M059J (cell line): Measurements from ENCODE around the gene NUTM2F. TPM values are rescaled to one million over a fixed set of nuclear protein-coding genes. Genes with fewer than 3 reads are reported as not detected.
"Not testable (repeated sequence)": the region's sequence is repeated elsewhere in the genome, so short reads cannot be mapped to it uniquely, and the experiment has no call there.

Experiments used
- DNase-seq: peaks from one replicate; pipeline ENCODE4 v3.0.0-alpha.2; 2012; ENCODE audit warnings: low read depth
- total RNA-seq: library from RNA; depleted of rRNA; stranded (reverse); fragments of >200 nt; shearing (Covaris generic); gene quantifications from 2 replicates; pipeline ENCODE4 v1.2.3, GENCODE V29; 2014; rRNA removed

NUTM2F gene
- total RNA-seq = not detected in 2 replicates

DNA sequence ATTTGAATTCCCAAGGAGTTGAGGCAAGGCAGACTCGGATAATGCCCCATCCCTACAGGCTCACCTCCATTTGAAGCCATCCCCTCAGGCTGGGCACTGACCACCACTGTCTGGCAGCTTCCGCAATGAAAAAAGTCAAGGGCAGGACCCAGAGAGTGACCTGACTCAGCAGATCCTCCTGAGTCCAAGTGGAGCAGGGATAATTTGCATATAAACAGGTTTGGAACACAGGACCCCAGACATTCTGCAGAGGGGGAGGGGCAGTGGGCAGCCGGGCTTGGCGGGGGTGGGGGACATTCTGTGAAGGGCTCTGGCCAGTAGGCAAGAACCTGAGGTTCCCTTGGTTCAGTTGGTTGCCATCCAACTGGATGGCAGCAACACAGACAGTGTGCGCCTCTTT, at the start of gene NUTM2F:
NUTM2F (minus strand) TSS at position 101 of the 400 bp plus-strand sequence; CDS start at position 80, 21 bp downstream.
- not testable (repeated sequence) for DNase-seq

GRCh38 chr9:94375197-94375596, 46.8 kb upstream of the NUTM2F start:
- peak; percentile 23 for DNase-seq

DNA sequence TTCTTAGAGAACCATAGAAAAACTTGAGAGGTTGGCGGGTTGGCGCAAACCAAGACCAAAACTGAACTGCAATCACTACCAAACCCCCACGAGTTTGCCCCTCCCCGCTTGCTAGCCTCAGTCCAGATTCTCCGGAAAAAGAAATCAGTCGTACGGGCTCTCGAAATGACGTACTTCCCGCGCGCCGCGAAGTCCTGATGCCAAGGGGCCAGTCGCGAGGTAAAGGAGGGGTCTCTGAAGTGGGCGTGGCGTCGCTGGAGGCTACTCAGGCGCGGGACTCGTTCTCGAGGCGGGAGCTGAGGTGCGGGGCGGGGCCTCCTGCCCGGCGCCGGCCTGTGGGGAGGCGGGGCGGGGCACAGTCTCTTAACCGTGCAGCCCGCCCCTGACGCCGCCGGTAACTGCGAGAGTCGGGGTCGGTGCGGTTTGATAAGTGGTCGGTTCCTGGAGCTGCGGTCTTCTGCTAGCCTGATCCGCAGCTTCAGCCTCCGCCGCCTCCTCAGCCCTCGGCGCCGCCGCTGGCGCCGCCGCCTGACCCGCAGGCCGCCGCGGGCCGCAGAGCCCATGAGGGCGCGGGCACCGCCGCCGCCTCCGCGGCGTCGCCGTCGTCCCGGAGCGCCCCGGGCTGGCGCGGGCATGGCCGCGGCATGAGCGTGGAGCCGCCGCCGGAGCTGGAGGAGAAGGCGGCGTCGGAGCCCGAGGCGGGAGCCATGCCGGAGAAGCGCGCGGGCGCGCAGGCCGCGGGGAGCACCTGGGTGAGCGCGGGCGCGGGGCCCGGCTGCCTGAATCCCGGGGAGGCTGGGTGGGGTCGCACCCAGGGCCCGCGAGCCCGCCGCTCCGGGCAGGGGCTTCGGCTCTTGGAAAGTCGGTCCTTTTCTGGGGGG, 46.0 kb upstream of the NUTM2F start:
- DNase-seq = peak; percentile 87

GRCh38 chr9:94373779-94374175, 45.3 kb upstream of the NUTM2F start:
- not testable (repeated sequence) for DNase-seq

DNA sequence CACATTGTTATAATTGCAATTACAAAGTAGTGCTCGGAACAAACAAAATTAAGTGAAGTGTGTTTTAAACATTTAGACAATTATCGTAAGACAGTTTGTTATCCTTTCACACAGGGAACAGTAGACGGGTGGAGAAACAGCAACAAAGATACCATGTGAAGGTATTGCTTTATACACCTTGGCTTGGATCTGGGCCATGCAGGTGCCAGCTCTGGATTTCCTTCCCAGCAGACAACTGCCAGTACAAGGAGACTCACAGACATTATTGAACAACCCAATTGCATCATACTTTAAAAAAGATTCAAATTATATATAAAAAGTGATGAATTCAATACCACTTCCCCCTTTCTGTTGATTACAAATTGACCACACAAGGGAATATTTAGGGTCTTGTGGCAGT, 41.8 kb upstream of the NUTM2F start:
- not testable (repeated sequence) for DNase-seq

GRCh38 chr9:94364093-94364614, 35.7 kb upstream of the NUTM2F start:
- not testable (repeated sequence) for DNase-seq

DNA sequence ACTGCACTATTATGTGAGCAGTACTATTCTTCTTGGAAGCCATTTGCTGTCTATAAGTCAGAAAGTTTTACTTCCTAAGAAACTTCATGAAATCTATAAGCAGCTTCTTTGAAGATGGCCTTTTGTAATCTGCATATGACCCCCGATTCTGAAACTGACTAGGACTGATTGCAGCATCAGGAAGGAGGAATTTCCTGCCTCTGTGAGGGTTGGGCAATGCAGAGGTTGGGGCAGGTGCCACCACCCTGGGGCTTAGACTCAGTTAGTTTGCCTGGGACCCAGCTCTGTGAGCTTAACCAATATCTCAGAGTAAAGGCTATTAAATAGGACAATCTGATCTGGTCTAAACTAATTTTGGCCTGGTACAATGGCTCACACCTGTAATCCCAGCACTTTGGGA, 28.7 kb upstream of the NUTM2F start:
- not testable (repeated sequence) for DNase-seq

DNA sequence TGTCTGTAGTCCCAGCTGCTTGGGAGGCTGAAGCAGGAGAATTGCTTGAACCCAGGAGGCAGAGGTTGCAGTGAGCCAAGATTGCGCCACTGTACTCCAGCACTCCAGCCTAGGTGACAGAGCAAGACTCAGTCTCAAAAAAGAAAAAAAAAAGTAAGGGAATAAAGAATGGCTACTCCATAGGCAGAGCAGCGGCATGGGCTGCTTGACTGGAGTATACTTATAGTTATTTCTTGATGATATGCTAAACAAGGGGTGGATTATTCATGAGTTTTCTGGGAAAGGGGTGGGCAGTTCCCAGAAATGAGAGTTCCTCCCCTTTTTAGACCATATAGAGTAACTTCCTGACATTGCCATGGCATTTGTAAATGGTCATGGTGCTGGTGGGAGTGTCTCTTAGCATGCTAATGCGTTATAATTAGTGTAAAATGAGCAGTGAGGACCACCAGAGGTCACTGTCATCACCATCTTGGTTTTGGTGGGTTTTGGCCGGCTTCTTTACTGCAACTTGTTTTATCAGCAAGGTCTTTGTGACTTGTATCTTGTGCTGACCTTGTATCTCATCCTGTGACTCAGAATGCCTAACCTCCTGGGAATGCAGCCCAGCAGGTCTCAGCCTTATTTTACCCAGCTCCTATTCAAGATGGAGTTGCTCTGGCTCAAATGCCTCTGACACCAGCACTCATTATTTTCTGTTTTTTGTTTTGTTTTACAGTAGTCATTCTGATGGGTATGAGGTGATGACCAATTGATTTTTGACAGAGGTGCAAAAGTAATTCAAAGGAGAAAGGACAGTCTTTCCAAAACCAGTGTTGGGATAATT, 23.7 kb upstream of the NUTM2F start:
- not testable (repeated sequence) for DNase-seq

- not testable (repeated sequence) for DNase-seq
Observed at GRCh38 chr9:94348754-94349153, 20.3 kb upstream of the NUTM2F start.

DNA sequence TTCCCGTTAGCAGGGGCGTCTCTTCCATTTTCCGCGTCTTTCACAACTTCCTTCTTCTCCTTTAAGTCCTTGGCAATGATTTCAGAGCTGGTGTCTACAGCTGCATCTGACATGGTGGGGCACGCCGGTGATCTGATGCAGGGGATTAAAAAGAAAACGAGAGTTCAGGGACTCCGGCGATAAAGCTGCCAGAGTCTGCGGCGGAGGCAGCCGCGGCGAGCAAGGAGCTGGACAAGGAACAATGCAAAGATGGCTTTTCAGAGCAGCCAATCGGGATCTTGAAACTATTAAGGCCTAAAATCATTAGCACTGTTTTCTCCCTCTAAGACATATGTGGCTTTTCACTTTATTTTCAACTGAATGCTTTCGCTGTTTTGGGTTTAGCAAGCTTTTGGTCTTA, 19.0 kb upstream of the NUTM2F start:
- DNase-seq = not testable (repeated sequence)

GRCh38 chr9:94341703-94342102, 13.3 kb upstream of the NUTM2F start:
- DNase-seq = not testable (repeated sequence)

GRCh38 chr9:94340750-94341149, 12.3 kb upstream of the NUTM2F start:
- not testable (repeated sequence) for DNase-seq

GRCh38 chr9:94339657-94340056, 11.2 kb upstream of the NUTM2F start:
- DNase-seq = not testable (repeated sequence)

DNA sequence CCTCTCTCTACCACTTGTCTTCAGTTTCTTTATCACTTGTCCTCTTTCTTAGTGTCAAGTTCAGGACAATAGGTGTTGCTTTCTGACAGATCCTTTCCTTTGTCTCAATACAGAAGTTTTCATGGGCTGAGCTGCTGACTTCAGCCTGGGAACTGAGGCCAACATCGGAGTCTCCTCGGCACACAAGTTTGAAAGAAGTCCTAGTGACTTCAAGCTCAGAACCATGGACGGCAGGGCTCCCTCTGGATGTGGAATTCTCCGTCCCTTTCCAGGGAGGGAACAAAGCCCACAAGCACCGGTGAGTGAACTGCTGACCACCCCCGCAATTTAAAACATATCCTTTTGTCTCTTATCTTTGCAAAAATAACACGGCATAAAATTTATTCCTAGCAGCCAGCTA, 10.3 kb upstream of the NUTM2F start:
- not testable (repeated sequence) for DNase-seq

DNA sequence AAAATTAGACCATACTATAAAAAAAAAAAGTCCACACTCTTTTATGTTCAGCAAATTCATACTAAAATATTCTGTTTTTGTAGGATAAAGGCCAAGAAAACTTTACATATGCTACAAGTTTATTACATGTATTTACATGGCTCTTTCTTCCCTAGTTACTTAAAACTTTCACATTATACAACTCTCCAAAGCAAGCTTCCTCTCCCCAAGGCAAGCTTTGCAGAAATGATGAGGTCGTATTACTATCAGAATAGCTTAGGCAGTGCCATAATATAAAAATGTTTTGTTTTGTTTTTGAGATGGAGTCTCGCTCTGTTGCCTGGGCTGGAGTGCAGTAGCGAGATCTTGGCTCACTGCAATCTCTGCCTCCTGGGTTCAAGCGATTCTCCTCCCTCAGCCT, 8.0 kb upstream of the NUTM2F start:
- not testable (repeated sequence) for DNase-seq

DNA sequence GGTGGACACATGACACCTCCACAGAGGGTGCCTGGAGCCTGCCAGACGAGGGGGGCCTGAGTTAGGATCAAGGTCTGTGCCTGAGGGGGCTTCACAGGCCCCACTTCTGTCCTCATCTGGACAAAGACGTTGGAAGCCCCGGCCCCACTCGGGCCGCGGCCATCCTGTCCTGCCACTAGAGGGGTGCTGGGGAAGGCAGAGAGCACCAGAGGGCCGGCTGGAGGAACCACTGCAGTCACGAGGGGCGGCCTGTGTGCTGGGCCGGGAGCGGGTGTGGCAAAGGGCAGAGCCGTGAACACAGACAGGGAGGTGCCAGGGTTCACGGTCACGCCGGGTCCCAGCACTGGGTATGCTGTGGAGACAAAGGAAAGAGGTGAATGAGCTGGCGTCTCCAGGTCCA, 2.9 kb downstream of the NUTM2F start:
- not testable (repeated sequence) for DNase-seq

DNA sequence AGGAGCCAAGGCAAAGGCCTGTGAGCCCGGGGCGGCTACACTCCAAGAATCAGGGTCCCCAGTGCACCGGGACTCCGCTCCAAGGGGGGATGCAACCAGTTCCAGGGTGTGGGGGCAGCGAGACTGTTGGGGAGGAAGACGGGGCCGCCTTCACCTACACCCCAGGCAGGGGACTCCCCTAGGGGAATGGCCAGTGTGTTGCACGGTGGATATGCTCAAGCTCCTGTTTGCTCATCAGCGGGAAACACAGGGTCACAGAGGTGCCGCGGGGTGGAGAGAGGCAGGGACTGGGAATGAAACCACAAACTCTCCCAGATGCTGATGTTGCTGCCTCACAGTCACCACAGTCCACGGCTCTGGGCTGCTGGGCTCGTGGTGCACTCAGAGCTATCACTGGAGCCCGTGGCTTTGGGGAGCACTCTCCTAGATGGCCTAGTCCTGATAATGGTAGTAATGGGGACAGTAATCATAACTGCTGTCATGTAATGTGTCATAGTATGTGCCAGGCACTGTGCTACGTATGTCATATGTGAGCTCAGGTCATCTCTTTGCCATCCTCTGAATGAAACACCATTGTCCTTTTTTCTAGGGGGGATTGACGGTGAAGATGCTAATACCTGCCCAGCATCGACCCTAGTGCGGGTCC, 5.2 kb downstream of the NUTM2F start:
- peak; percentile 27 for DNase-seq

- DNase-seq = not testable (repeated sequence)
Observed at GRCh38 chr9:94322342-94322940, 6.0 kb downstream of the NUTM2F start.

DNA sequence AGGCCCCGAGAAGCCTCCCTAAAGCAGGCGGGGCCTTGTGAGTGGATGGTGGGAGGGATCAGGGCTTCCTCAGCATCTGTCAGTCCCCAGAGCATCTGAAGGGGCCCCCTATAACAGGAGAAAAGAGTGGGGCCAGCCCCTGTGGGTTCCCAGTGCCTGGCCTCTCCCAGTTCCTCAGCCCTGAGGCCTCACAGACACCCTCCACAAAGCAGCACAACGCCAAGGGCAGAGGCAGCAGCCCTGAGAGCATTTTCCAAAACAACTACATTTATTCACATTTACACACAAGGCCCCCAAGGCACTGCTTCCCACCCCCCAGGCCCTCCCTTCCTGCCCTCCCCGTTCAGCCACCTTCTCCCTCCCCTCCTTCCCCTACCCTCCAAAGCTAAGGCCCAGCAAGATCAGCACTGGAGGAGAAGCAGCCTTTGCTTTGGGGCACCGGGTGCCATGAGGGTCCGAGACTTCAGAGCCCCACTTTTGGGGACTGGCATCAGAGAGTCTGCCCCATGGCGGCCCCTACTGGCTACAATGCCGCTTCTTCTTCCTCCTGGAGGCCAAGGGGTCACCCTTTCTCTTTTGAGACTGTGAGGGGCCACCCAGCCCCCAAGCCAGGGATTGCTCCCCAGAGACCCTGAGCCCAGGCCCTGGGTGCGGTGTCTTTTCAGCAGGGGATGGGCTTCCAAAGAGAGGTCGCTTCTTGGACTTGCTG, 10.3 kb downstream of the NUTM2F start:
- not testable (repeated sequence) for DNase-seq

DNA sequence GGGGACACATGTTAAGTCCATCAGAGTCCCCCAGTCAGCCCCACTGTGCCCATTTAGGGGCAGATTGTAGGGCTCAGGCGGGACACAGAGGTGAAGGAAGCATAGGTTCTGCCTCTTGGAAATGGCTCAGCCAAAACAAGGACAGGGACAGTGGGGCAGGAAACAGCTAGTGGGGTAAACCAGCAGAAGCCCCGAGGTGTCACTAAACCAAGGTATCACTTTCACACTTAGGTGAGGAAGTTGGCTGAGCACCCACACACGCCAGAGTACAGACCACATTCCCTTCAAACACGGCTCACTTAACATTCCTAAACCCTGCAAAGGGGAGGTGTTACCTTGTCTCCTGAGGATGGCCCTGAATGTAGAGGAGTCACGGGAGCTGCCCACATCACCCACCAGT, 12.2 kb downstream of the NUTM2F start:
- not testable (repeated sequence) for DNase-seq
